H1 (cell line): ENCODE results near the gene HSPA4.

ENCODE experiments used
- BRCA1 ChIP-seq: IDR thresholded peaks from 2 replicates; pipeline ENCODE4 v1.6.1; 2012; ENCODE audit warnings: low read depth, low read length, improper control_type of control experiment
- CEBPB ChIP-seq: IDR thresholded peaks from 2 replicates; pipeline ENCODE4 v1.6.1; 2012; ENCODE audit warnings: low read depth, low read length
- MAFK ChIP-seq: IDR thresholded peaks from 2 replicates; pipeline ENCODE4 v1.6.1; 2012; ENCODE audit warnings: low read depth, mild to moderate bottlenecking, improper control_type of control experiment, low read length
- MAX ChIP-seq: IDR thresholded peaks from 2 replicates; pipeline ENCODE4 v1.6.1; 2012; ENCODE audit warnings: inconsistent platforms
- POLR2AphosphoS5 ChIP-seq: IDR thresholded peaks from 2 replicates; pipeline ENCODE4 v1.6.1; 2011; ENCODE audit warnings: low read depth, low read length
- SIN3A ChIP-seq, 2 experiments: IDR thresholded peaks in 1 of 2; conservative IDR thresholded peaks in 1 of 2; 2 replicates each; pipeline ENCODE4 v1.6.1; 2011 to 2012; ENCODE audit warnings: low read length in 2 of 2, improper control_type of control experiment in 1 of 2, low read depth in 1 of 2, mild to moderate bottlenecking in 1 of 2
- SP1 ChIP-seq: IDR thresholded peaks from 2 replicates; pipeline ENCODE4 v1.6.1; 2011; ENCODE audit warnings: low read depth, low read length
- SP2 ChIP-seq: IDR thresholded peaks from 2 replicates; pipeline ENCODE4 v1.6.1; 2012; ENCODE audit warnings: mild to moderate bottlenecking, low read length, inconsistent platforms
- TF ChIP-seq, protein P1 (sequence below): IDR thresholded peaks from 2 replicates; pipeline ENCODE4 v1.6.1; 2011; ENCODE audit warnings: low read length, improper control_type of control experiment
- TF ChIP-seq, protein P2 (sequence below), 3 experiments: IDR thresholded peaks; 1 replicate in 2 of 3; 2 replicates in 1 of 3; pipeline versions ENCODE4 v1.5.1 to v1.6.1; 2011; ENCODE audit warnings: low read length in 3 of 3, mild to moderate bottlenecking in 3 of 3, inconsistent platforms in 2 of 3, low read depth in 1 of 3, moderate library complexity in 1 of 3; ENCODE audit not compliant: insufficient read depth in 1 of 3; ENCODE audit errors: control extremely low read depth in 1 of 3

GRCh38 chr5:133049726-133050048 is 2.1 kb upstream of the HSPA4 start:
- TF ChIP-seq, protein P1, sequence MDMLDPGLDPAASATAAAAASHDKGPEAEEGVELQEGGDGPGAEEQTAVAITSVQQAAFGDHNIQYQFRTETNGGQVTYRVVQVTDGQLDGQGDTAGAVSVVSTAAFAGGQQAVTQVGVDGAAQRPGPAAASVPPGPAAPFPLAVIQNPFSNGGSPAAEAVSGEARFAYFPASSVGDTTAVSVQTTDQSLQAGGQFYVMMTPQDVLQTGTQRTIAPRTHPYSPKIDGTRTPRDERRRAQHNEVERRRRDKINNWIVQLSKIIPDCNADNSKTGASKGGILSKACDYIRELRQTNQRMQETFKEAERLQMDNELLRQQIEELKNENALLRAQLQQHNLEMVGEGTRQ, result no peak
- no peak for TF ChIP-seq SIN3A (conservative IDR thresholded peaks at IDR 0.05 in 1 of 2, IDR thresholded peaks at IDR 0.05 in 1 of 2; ENCODE audit: low read depth in 1 of 2, low read length in 2 of 2)
- no peak for TF ChIP-seq MAX
- TF ChIP-seq BRCA1, result no peak
- TF ChIP-seq SP1, result no peak
- no peak for TF ChIP-seq MAFK
- TF ChIP-seq SP2, result no peak
- no peak for TF ChIP-seq POLR2AphosphoS5
- no peak for TF ChIP-seq CEBPB
- TF ChIP-seq, protein P2, sequence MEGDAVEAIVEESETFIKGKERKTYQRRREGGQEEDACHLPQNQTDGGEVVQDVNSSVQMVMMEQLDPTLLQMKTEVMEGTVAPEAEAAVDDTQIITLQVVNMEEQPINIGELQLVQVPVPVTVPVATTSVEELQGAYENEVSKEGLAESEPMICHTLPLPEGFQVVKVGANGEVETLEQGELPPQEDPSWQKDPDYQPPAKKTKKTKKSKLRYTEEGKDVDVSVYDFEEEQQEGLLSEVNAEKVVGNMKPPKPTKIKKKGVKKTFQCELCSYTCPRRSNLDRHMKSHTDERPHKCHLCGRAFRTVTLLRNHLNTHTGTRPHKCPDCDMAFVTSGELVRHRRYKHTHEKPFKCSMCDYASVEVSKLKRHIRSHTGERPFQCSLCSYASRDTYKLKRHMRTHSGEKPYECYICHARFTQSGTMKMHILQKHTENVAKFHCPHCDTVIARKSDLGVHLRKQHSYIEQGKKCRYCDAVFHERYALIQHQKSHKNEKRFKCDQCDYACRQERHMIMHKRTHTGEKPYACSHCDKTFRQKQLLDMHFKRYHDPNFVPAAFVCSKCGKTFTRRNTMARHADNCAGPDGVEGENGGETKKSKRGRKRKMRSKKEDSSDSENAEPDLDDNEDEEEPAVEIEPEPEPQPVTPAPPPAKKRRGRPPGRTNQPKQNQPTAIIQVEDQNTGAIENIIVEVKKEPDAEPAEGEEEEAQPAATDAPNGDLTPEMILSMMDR (IDR thresholded peaks at IDR 0.05; ENCODE audit: control extremely low read depth in 1 of 3, insufficient read depth in 1 of 3, low read depth in 1 of 3, low read length in 3 of 3), result no peak
